Tibial artery (tissue), 4 donors: ENCODE results near the gene MAML2.

ENCODE experiments used
- DNase-seq, 2 donors: peaks; one replicate each; pipeline ENCODE4 v3.0.0-alpha.2; 2019
- H3K27ac ChIP-seq, 2 donors: fragments of 200-600 bp; sonication (generic) in 1 of 2; 1 replicate in 1 of 2; 2 replicates in 1 of 2; pipeline ENCODE4 v1.5.1; 2018 to 2019; ENCODE audit warnings: mild to moderate bottlenecking in 1 of 2
- H3K27me3 ChIP-seq, 2 donors: fragments of 200-600 bp; sonication (generic) in 1 of 2; one replicate each; pipeline versions ENCODE4 v1.5.1 to v1.6.0; 2016 to 2019
- H3K36me3 ChIP-seq, 3 donors: fragments of 200-600 bp; sonication (generic) in 2 of 3; one replicate each; pipeline ENCODE4 v1.5.1; 2016 to 2019; ENCODE audit warnings: mild to moderate bottlenecking in 2 of 3
- H3K4me1 ChIP-seq, 4 donors: fragments of 200-600 bp; sonication (generic) in 2 of 4; 1 replicate in 3 of 4; 2 replicates in 1 of 4; pipeline ENCODE4 v1.5.1; 2016 to 2019
- H3K4me3 ChIP-seq, 2 donors: fragments of 200-600 bp; sonication (generic) in 1 of 2; 1 replicate in 1 of 2; 2 replicates in 1 of 2; pipeline ENCODE4 v1.5.1; 2018 to 2019; ENCODE audit warnings: mild to moderate bottlenecking in 2 of 2
- H3K9me3 ChIP-seq, 3 donors: fragments of 200-600 bp; sonication (generic) in 1 of 3; one replicate each; pipeline ENCODE4 v1.5.1; 2016 to 2019
- CTCF ChIP-seq, 2 experiments: fragments of 200-600 bp in 1 of 2; fragments of 450-650 bp in 1 of 2; IDR thresholded peaks; one replicate each; pipeline ENCODE4 v1.5.1; 2017 to 2019; ENCODE audit warnings: antibody characterized with exemption in 2 of 2, mild to moderate bottlenecking in 1 of 2, moderate library complexity in 1 of 2
- intact Hi-C: fragments of 100-400 bp; cut with DNase I; formaldehyde crosslinking; loops from one replicate; pipeline ENCODE4 v1.15.0; 2023; ENCODE audit warnings: low total_unique reads

MAML2 gene

GRCh38 chr11:96204721-96205459 lies 138.1 kb downstream of the MAML2 start:
- no peak for TF ChIP-seq CTCF (IDR thresholded peaks at IDR 0.05)
- intact Hi-C loops: no loop called here
- Histone ChIP-seq H3K27ac (no peak overlapping the region), H3K4me3 (no peak overlapping the region), H3K36me3 (no peaks in the 10 kb centered on the region), H3K4me1 (peaks cover 0 to 28% (median 8%) of the 10 kb centered on the region in 4 donors), H3K9me3 (no peaks in the 10 kb centered on the region), H3K27me3 (no peaks in the 10 kb centered on the region)
- no peak for DNase-seq

GRCh38 chr11:96204366-96204659 lies 138.7 kb downstream of the MAML2 start:
- Histone ChIP-seq H3K9me3 (no peaks in the 10 kb centered on the region), H3K36me3 (no peaks in the 10 kb centered on the region), H3K27me3 (no peaks in the 10 kb centered on the region), H3K27ac (no peak overlapping the region), H3K4me1 (peaks cover 0 to 34% (median 11%) of the 10 kb centered on the region in 4 donors), H3K4me3 (no peak overlapping the region)
- no peak for DNase-seq
- intact Hi-C loops: no loop called here
- TF ChIP-seq CTCF (IDR thresholded peaks at IDR 0.05): no peak

- Histone ChIP-seq H3K4me3 (no peak overlapping the region), H3K27me3 (no peaks in the 10 kb centered on the region), H3K27ac (no peak overlapping the region), H3K9me3 (no peaks in the 10 kb centered on the region), H3K4me1 (peaks cover 0 to 37% (median 12%) of the 10 kb centered on the region in 4 donors), H3K36me3 (no peaks in the 10 kb centered on the region)
- no peak for TF ChIP-seq CTCF (IDR thresholded peaks at IDR 0.05)
- intact Hi-C loops: no loop called here
- DNase-seq: no peak
These were observed 139.2 kb downstream of the MAML2 start for GRCh38 chr11:96203567-96204365.

GRCh38 chr11:96200243-96200642 lies 142.8 kb downstream of the MAML2 start:
- intact Hi-C loops: no loop called here
- DNase-seq: no peak
- no peaks in the 10 kb centered on the region for H3K9me3 ChIP-seq
- H3K27me3 ChIP-seq: no peaks in the 10 kb centered on the region
- H3K36me3 ChIP-seq: no peaks in the 10 kb centered on the region
- TF ChIP-seq CTCF (IDR thresholded peaks at IDR 0.05): no peak
- H3K27ac ChIP-seq: peak overlapping the region; percentile 13 to 51
- H3K4me3 ChIP-seq: no peak overlapping the region
- peaks cover 0 to 53% (median 21%) of the 10 kb centered on the region in 4 donors for H3K4me1 ChIP-seq

GRCh38 chr11:96199563-96200025 lies 143.4 kb downstream of the MAML2 start:
- no peak for DNase-seq
- TF ChIP-seq CTCF (IDR thresholded peaks at IDR 0.05): no peak
- Histone ChIP-seq H3K27me3 (no peaks in the 10 kb centered on the region), H3K36me3 (no peaks in the 10 kb centered on the region), H3K9me3 (no peaks in the 10 kb centered on the region), H3K4me1 (peaks cover 0 to 59% (median 24%) of the 10 kb centered on the region in 4 donors), H3K4me3 (no peak overlapping the region), H3K27ac (peak overlapping the region; percentile 13 to 51)
- intact Hi-C loops: no loop called here
